ENCODE measurements around the gene UBTF.

UBTF gene

GRCh38 chr17:44216173-44216572 lies 3.3 kb downstream of the UBTF start:
- TF ChIP-seq NFIC (IDR thresholded peaks at IDR 0.05) (no peak), ZBTB7A (IDR thresholded peaks at IDR 0.05; ENCODE audit: low read depth) (no peak), FOXM1 (IDR thresholded peaks at IDR 0.05; ENCODE audit: borderline replicate concordance, low read depth) (no peak), USF1 (IDR thresholded peaks at IDR 0.05) (no peak), TAF1 (IDR thresholded peaks at IDR 0.05; ENCODE audit: low read depth) (no peak), TCF12 (IDR thresholded peaks at IDR 0.05; ENCODE audit: low read depth) (no peak), EP300 (IDR thresholded peaks at IDR 0.05; ENCODE audit: borderline replicate concordance) (no peak), CREB1 (IDR thresholded peaks at IDR 0.05; ENCODE audit: low read depth) (no peak), YY1 (IDR thresholded peaks at IDR 0.05; ENCODE audit: low read depth) (no peak), RAD21 (IDR thresholded peaks at IDR 0.05; ENCODE audit: low read depth) (no peak), REST (IDR thresholded peaks at IDR 0.05; ENCODE audit: low read depth) (no peak), CEBPB (IDR thresholded peaks at IDR 0.05) (no peak), EGR1 (IDR thresholded peaks at IDR 0.05) (no peak), TEAD4 (IDR thresholded peaks at IDR 0.05) (no peak), MAX (IDR thresholded peaks at IDR 0.05) (no peak)

- TF ChIP-seq MAX (IDR thresholded peaks at IDR 0.05) (no peak), CREB1 (IDR thresholded peaks at IDR 0.05; ENCODE audit: low read depth) (no peak), RAD21 (IDR thresholded peaks at IDR 0.05; ENCODE audit: low read depth) (no peak), ZBTB7A (IDR thresholded peaks at IDR 0.05; ENCODE audit: low read depth) (no peak), NFIC (IDR thresholded peaks at IDR 0.05) (no peak), TAF1 (IDR thresholded peaks at IDR 0.05; ENCODE audit: low read depth) (no peak), REST (IDR thresholded peaks at IDR 0.05; ENCODE audit: low read depth) (no peak), TCF12 (IDR thresholded peaks at IDR 0.05; ENCODE audit: low read depth) (no peak), EGR1 (IDR thresholded peaks at IDR 0.05) (no peak), YY1 (IDR thresholded peaks at IDR 0.05; ENCODE audit: low read depth) (no peak), FOXM1 (IDR thresholded peaks at IDR 0.05; ENCODE audit: borderline replicate concordance, low read depth) (no peak), TEAD4 (IDR thresholded peaks at IDR 0.05) (no peak), USF1 (IDR thresholded peaks at IDR 0.05) (no peak)
Measured at GRCh38 chr17:44214896-44215295, 4.6 kb downstream of the UBTF start.

- TF ChIP-seq YY1 (IDR thresholded peaks at IDR 0.05; ENCODE audit: low read depth) (no peak), USF1 (IDR thresholded peaks at IDR 0.05) (no peak), REST (IDR thresholded peaks at IDR 0.05; ENCODE audit: low read depth) (no peak), EGR1 (IDR thresholded peaks at IDR 0.05) (no peak), RAD21 (IDR thresholded peaks at IDR 0.05; ENCODE audit: low read depth) (no peak), ZBTB7A (IDR thresholded peaks at IDR 0.05; ENCODE audit: low read depth) (no peak), FOXM1 (IDR thresholded peaks at IDR 0.05; ENCODE audit: borderline replicate concordance, low read depth) (no peak), CEBPB (IDR thresholded peaks at IDR 0.05) (no peak)
Measured at GRCh38 chr17:44214230-44214494, 5.3 kb downstream of the UBTF start.

- TF ChIP-seq YY1 (IDR thresholded peaks at IDR 0.05; ENCODE audit: low read depth) (no peak), CREB1 (IDR thresholded peaks at IDR 0.05; ENCODE audit: low read depth) (no peak)
Measured at GRCh38 chr17:44213403-44214229, 5.9 kb downstream of the UBTF start.

Measured in Ishikawa (cell line).